ENCODE results near the gene CRTC2.
"Not testable (repeated sequence)": the region's sequence is repeated elsewhere in the genome, so short reads cannot be mapped to it uniquely, and the experiment has no call there.

CRTC2 gene, protein sequence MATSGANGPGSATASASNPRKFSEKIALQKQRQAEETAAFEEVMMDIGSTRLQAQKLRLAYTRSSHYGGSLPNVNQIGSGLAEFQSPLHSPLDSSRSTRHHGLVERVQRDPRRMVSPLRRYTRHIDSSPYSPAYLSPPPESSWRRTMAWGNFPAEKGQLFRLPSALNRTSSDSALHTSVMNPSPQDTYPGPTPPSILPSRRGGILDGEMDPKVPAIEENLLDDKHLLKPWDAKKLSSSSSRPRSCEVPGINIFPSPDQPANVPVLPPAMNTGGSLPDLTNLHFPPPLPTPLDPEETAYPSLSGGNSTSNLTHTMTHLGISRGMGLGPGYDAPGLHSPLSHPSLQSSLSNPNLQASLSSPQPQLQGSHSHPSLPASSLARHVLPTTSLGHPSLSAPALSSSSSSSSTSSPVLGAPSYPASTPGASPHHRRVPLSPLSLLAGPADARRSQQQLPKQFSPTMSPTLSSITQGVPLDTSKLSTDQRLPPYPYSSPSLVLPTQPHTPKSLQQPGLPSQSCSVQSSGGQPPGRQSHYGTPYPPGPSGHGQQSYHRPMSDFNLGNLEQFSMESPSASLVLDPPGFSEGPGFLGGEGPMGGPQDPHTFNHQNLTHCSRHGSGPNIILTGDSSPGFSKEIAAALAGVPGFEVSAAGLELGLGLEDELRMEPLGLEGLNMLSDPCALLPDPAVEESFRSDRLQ

DNA sequence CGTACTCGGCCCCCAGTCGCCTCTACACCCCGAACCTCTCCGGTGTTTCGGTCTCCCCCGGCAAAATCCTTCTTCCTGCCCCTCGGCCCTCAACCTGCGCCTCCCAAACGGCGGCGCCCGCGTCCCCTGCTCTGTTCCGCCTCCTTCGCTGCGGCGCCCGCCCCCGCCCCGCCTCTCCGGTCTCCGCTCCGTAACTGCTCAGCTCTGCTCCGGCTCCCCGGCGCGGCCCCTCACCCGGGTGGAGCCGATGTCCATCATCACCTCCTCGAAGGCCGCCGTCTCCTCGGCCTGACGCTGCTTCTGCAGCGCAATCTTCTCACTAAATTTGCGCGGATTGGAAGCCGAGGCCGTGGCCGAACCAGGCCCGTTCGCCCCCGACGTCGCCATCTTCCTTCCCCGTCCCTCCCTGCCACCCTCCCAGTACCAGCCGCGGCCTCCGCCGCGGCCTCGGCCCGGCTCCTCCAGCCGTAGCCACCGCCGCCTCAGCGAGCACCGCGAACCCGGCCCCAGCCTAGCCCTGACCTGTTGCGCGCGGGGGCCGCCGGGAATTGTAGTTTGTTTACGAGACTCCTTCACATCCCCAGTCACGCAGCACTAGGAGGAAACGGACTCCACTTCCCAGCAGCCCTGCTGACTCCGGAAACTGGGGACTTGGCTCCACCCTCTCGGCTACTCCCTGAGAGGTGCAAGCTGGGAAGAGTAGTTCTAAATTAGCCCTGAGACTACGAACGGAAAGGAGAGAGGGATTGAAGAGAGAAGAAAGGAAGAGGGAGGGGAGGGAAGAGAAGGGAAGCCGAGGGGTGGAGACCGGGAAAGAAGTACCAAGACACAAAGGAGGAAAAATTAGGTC, at the start of gene CRTC2:
CRTC2 (minus strand) TSS at position 502 of the 850 bp plus-strand sequence; CDS start at position 387, 115 bp downstream.
- DNase-seq: peak; percentile 90

DNA sequence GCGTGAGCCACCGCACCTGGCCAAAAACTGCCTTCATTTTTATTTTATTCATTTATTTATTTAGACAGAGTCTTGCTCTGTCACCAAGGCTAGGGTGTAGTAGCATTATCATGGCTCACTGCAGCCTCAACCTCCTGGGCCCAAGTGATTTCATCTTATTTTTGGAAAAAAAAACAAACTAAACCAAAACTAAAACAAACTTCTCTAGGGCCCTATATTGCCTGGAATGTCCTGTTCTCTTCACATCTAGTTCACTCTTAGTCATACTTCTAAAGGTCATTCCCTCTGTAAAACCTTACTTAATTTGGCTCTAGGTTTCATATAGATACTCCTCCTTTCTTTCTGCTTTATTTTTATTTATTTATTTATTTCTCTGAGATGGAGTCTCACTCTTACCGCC, 47.7 kb upstream of the CRTC2 start:
- DNase-seq: no peak

DNA sequence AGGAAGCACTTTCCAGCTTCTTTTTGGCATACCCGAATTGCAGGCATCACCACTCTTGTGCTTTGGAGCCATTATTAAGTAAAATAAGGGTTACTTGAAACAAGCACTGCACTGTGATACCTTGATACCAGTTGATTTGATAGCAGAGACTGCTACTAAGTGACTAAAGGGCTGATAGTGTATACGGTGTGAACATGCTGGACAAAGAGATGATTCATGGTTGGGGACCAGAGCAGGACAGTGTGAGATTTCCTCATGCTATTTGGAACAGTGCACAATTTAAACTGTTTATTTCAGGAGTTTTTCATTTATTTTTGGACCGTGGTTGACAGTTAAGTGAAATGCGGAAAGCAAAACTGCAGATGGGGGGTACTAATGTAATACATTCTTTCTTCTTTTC, 42.0 kb upstream of the CRTC2 start:
- no peak for DNase-seq

DNA sequence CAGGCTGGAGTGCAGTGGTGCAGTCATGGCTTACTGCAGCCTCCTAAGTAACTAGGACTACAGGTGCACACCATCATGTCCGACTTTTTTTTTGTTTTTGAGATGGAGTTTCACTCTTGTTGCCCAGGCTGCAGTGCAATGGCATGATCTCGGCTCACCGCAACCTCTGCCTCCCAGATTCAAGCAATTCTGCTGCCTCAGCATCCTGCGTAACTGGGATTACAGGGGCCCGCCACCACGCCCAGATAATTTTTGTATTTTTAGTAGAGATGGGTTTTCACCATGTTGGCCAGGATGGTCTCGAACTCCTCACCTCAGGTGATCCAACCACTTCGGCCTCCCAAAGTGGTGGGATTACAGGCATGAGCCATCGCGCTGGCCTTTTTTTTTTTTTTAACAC, 38.5 kb upstream of the CRTC2 start:
- not testable (repeated sequence) for DNase-seq

DNA sequence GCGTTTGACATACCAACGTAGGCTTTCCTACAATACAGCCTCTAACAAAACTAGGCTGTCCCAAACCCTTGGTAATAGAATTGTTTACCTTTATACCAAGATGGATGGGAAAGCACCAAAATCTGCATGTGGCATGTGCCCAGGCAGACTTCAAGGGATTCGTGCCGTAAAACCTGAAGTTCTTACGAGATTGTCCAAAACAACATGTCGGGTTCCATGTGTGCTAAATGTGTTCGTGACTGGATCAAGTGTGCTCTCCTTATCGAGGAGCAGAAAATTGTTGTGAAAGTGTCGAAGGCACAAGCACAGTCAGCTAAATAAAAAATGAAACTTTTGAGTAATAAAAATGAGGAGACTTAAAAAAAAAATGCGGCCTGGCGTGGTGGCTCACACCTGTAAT, 37.2 kb upstream of the CRTC2 start:
- DNase-seq: no peak

DNA sequence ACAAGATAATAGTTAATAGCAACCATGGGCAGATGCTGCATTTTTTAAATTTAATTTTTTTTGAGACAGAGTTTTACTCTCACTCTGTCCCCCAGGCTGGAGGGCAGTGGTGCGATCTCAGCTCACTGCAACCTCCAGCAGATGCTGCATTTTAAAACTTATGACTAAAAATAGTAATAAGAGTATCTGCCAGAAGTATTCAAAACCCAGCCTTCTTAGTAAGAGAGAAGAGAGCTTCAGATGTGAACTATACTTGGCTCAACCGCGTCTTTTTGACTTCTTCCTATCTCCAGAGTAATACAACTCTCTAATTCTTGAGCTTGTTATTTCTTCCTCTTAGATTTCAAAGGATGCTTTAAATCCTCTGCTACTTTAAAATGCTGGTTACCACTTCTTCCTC, 36.8 kb upstream of the CRTC2 start:
- no peak for DNase-seq

DNA sequence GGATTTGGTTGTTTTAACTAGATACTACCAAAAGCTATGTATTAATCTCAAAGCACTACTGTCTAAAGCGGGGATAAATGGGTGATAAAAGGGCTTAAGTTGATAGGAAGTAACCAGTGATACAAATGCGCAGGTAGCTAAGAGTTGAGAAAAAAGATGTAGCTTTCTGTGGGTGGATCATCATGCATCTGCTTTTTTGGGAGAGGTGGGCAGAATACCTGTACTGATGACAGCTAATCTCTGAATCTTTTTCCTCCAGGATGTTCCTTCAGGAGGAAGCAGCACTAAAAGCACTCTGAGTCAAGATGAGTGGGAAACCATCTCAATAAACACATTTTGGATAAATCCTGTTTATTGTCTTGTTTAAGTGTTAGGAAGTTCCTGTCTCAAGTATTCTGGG, 33.4 kb upstream of the CRTC2 start:
- no peak for DNase-seq

DNA sequence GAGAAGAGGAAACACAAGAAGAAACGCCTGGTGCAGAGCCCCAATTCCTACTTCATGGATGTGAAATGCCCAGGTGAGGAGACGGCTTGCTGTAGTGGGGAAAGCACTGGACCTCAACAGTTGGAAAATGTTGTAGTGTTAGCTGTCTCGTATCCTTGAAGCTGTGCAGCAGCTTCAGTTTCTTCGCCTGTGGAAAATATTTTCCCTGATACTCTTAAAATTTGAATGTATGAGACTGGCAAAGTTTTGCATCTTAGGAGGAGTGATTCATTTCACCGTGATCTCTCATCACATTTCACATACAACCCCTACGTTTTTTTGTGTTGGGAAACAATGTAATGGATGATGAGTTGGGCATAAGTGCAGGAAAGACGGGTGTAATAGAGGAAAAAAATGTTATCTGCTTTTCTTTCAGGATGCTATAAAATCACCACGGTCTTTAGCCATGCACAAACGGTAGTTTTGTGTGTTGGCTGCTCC, 32.8 kb upstream of the CRTC2 start:
- no peak for DNase-seq

DNA sequence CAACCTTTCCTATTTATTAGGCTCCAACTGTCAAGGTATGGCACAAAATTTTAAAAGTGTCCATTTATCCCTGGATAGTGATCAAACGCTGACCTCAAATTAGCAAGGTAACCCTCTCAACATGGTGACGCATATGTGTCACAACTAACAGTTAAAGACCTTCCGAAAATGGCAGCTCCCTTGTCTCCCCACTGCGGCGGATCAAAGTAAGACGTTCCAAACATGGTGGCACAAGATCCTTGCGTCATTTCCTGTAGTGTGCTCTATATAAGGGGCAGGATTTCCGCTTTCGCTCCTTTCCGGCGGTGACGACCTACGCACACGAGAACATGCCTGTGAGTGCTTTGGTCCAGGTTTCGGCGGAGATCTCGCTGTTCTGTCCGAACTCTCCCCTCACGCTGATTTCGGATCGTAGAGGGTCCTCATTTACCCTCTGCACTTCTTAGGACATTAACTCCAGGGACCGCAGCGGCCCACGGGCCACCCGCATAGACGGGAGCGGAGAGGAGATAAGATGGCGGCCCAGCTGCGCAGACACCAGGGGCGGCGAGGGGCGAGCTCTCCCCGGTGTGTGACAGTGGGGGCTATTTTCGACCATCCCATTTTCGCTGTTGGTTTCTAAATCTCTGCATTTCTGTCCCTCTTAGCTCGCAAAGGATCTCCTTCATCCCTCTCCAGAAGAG, 32.2 kb upstream of the CRTC2 start, which contains the start of gene RPS27:
RPS27 (plus strand) TSS at position 295 of the 683 bp plus-strand sequence; CDS start at position 330, 35 bp downstream.
- DNase-seq: peak; percentile 64

DNA sequence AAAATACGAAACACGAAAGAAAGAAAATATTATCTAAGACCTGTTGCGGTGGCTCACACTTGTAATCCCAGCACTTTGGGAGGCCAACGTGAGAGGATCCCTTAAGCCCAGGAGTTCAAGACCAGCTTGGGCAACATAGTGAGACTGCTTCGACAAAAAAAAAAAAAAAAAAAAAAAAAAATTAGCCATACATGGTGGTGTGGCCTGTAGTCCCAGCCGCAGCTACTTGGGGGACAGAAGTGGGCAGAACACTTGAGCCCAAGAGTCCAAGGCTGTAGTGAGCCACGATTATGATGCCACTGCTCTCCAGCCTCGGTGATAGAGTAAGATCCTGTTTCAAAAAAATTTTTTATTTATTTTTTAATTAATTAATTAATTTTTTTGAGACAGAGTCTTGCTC, 29.2 kb upstream of the CRTC2 start:
- no peak for DNase-seq

DNA sequence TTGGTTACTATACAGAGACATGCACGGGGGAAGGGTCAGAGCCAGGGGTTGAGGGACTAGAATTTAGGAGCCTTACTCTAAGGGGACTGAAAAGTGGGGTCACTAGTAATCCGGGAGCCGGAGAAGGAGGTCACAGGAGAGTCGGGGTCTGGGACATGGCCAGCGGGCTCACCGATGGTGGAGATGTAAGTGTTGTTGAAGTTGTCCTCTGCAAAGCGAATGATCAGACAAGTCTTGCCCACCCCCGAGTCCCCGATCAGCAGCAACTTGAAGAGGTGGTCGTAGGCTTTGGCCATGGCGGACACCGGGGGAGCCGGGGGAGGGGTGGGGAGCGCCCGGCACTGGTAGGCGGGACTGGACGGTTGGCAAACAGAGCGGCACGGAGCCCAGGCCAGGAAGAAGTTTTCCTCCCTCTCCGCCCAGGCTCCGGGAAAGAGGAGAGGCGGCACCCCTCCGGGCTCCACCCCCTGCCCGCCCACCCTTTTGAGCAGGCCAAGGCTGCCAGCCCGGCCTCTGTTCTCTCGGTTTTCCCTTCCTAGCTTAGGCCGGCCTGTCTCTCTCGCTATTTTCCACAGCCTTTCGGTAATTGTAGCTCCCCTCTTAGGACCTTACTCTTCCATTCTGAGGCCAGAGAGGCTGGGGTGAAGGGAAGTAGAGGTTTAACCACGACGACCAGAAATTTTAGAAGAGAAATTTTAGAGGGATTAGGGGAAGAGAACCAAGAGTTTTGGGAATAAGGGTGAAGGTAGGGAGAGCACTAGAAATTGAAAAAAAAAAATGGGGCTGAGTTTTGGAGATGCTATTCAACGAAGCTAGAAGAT, 27.7 kb upstream of the CRTC2 start, which contains the start of gene RAB13:
RAB13 (minus strand) TSS at position 399 of the 821 bp plus-strand sequence; CDS start at position 296, 103 bp downstream.
- peak; percentile 63 for DNase-seq

DNA sequence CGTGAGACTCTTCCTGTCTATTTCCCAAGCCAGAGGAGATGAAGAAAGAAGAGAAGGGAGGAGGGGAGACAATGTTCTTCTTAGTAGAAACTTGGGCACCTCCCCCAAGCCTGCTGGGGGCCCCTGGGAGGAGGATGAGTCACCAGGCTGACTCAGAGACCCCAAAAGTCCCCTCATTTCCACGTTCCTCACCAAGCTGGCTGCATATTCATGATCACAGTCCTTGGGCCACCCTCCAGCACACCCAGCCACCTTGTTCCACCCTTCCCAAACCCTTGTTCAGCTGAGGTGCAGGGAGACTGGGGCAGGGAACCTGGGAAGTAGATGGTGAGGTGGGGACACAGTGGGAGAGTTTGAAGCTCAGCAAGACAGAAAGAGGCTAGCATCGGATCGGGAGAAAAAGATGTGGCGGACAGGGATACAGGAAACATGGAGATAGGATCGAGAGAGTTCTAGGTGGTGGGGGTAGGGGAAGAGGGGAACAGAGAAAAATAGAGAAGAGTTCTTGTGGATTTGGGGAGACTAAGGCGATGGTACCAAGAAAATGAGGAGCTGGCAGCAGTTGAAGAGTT, 27.0 kb upstream of the CRTC2 start:
- no peak for DNase-seq

DNA sequence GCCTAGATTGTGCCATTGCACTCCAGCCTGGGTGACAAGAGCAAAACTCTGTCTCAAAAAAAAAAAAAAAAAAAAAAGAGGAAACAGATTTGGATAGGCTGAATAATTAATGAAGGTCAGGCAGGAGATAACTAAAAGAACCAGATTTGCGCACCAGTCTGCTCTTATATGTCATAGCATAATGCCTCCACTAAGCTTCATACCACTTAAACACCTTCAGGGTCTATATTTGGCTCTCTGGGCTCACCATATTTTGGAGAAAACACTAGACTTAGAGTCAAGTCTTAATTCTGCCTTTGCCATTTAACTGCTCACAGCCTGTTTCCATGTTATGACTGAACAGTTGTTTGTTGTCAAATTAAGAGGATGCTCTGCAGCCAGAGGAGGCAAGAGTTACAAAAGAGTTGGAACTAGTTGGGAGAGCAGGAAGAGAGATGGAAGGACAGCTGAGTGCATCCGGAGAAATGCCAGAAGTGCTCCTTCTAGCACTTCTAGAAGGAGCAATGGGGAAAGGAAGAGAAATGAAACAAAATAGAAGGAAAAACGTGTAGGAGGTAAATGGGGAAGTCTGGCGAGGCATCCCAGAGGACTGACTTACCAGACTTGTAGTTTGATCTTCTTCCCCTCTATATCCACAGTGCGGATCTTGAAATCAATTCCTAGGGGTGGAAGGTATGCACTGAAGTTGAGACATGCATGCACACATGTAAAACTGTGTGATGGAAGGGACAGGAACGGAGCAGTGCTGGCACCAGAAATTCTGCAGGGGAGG, 25.9 kb upstream of the CRTC2 start:
- no peak for DNase-seq

DNA sequence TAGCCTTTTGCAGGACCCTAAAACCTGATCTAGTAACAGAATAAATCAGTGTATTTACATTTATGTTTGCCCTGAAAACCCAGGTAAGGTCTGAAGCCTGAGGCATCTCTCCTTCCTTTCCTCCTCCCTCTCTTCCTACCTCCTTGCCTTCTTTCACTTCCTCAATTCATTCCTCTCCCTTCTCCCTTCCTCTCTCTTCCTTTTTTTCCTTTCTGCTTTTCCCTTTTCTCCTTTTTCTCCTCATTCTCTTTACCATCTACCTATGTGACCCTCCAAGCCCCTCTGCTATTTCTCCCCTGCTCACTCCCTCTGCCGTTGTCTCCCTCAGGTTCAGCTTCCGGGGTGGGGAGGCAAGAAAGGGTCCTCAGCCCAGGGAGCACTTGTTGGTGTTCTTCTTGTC, 23.3 kb upstream of the CRTC2 start:
- not testable (repeated sequence) for DNase-seq

DNA sequence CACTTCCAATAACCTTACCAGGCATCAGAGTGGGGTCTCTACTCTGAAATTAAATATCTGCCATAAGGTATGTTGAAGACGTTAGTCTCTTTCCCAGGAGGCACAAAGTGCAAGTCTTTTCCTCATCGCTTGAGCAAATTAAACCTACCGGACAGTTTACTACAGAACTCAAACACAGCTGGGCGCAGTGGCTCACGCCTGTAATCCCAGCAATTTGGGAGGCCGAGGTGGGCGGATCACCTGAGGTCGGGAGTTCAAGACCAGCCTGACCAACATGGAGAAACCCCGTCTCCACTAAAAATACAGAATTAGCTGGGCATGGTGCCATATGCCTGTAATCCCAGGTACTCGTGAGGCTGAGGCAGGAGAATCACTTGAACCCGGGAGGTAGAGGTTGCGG, 20.7 kb upstream of the CRTC2 start:
- not testable (repeated sequence) for DNase-seq

DNA sequence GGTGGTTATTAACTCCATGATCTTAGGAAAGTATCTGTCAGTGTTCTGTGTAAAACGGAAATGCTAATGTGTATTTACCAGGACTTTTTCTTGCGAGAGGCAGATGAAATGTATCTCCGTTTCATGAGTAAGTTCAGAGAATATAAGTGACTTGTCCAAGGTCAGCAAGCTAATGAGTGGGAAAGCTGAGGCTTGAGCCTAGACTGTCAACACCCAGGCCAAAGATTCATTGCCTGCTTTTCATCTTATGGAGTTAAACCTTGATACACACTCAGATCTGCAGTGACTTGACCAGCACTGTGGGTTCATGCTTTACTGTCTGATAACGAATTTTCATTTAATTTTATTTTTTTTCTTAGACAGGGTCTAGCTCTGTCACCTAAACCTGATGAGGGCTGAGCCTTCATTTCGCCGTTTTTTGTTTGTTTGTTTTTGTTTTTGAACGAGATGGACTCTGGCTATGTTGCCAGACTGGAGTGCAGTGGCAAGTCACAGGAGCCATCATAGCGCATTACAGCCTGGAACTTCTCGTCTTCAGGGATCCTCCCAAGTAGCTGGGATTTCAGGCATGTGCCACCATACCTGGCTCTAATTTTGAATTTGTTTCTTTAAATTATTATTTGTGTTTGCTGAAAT, 20.0 kb upstream of the CRTC2 start:
- no peak for DNase-seq

DNA sequence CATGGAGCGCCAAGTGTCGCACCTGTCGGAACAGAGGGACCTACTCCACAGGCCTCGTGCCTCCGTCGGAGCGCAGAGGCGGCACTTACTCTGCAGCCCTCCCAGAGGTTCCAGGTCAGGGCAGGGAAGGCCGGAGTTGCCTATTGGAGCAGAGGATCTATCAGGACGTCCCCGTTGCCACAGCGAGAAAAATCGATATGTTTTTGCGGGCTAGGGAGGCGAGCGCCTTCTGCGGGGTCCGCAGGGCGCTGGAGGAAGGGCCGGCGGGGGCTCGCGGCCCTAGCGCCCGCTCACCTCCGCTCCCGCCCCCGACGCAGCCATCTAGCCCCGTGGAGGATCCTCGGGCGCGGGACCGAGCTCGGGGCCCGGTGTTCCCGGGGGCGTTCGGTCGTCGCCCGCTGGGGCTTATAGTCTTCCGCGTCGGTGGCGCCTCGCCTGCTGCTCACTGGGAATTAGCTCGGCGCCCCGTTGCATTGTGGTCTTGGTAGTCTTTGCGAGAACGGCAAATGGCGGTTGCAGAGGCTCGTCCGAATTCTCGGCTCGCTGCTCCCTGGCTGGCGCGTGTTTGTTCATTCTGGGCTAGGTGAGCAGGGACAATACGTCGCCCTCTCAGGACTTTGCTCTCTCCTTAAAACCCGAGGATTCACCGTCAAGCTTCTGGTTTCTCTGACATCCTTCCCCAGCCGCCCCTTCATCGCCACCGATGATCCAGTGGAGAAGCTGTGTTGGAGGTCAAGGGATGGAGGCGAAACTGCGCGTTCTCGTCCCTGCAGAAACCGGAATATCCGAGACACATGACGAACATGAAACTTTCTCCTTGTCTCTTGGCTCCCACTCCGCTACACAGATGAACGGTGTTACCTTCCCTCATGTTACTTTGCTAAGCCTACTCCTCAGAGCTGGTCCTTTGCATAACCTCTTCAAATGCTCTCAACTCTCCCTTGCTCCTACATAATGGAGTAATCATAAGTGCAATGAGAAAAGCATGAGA, 19.1 kb upstream of the CRTC2 start, which contains the start of gene JTB:
JTB (minus strand) TSS at position 425 of the 991 bp plus-strand sequence; CDS start at position 3, 422 bp downstream.
- no peak for DNase-seq

DNA sequence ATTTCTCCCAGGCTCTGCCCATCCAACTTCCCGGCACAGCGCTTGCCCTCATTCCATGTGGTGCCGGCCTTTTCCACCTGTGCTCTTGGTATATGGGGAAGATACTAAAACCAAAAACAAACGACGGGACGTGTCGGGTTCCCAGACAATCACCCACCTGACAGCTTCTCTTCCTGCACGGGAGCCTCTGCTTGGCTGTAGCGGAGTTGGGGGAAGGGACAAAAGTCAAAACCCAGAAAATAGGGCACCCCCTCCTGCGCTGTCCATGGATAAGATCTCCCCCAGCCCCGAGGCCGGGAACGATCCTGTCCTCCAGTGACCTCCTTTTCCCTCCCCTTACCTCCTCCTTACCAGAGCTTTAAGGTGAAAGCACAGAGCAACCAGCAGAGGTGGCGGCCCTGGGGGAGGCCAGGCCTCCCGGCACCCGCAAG, 18.4 kb upstream of the CRTC2 start:
- DNase-seq: no peak
